ENCODE data around the gene G6PC3.
"Not testable (repeated sequence)": the region's sequence is repeated elsewhere in the genome, so short reads cannot be mapped to it uniquely, and the experiment has no call there.

G6PC3 gene

GRCh38 chr17:44110823-44111633 is 40.5 kb downstream of the G6PC3 start:
- DNase-seq, result peak; percentile 60 to 72

GRCh38 chr17:44111777-44112176 is 41.2 kb downstream of the G6PC3 start:
- DNase-seq, result no peak

- no peak for DNase-seq
Observed at GRCh38 chr17:44112284-44113280, 42.0 kb downstream of the G6PC3 start.

GRCh38 chr17:44113382-44113781 is 42.8 kb downstream of the G6PC3 start:
- DNase-seq, result no peak

- no peak for DNase-seq
Observed at GRCh38 chr17:44113868-44114840, 43.6 kb downstream of the G6PC3 start.

GRCh38 chr17:44115585-44116415 is 45.3 kb downstream of the G6PC3 start:
- peak; percentile 34 to 39 for DNase-seq

GRCh38 chr17:44117351-44117750 is 46.8 kb downstream of the G6PC3 start:
- DNase-seq, result no peak

GRCh38 chr17:44118427-44119050 is 48.0 kb downstream of the G6PC3 start:
- no peak for DNase-seq

GRCh38 chr17:44119062-44119461 is 48.5 kb downstream of the G6PC3 start:
- no peak for DNase-seq

GRCh38 chr17:44119798-44120197 is 49.3 kb downstream of the G6PC3 start:
- no peak for DNase-seq

GRCh38 chr17:44120281-44120680 is 49.7 kb downstream of the G6PC3 start:
- DNase-seq, result not testable (repeated sequence)

GRCh38 chr17:44120851-44121605 is 50.5 kb downstream of the G6PC3 start:
- no peak for DNase-seq

- no peak for DNase-seq
Observed at GRCh38 chr17:44121997-44122815, 51.7 kb downstream of the G6PC3 start.

- peak in 1 of 2 donors; percentile 26 for DNase-seq
Observed at GRCh38 chr17:44122816-44123355, 52.4 kb downstream of the G6PC3 start.

- DNase-seq, result peak; percentile 95 to 98
Observed at GRCh38 chr17:44123356-44124117, 53.0 kb downstream of the G6PC3 start, which contains the start of gene HDAC5. Gene HDAC5, minus strand, starts transcription at chr17:44123641. Its CDS starts 6,126 bp downstream, at chr17:44117515.

GRCh38 chr17:44124118-44124438 is 53.5 kb downstream of the G6PC3 start:
- no peak for DNase-seq

Measured in stimulated activated CD4-positive, alpha-beta T cell treated with anti-CD3 and anti-CD28 coated beads, Interleukin-2, amount 100 ng/mL, for 24 hours (primary cell).